Measurements from ENCODE around the gene TRPM5.

The TRPM5 gene

DNA sequence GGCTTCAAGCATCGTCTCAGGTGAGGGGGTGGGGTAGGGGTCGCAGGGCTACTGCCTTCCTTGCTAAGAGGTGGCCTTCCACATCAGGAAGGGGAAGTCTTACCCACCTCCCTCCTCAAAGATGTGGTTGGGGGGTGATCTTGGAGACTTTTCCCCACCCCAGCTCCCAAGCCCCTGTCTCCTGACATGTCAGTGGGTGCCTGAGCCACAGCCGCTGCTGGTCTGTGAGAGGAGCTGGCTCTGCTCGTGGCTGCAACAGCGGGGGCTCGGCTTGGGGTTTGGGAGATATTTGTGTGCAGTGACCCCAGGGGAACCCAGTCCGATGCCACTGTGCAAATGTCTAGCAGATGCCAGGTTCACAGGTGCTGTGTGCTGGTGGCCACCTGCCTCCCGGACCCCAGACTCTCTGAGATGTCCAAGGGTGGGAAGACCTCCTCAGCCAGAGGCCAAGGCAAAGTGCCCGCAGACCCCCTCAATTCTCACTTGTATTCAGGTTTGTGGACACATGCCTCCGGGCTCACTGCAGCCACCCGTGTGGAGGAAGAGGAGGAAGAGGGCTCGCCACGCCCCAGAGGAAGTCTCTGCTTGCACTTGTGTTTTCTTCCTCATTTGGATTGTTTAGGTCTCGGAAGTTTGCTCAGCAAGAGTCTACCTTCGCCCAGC lies 2.4 kb upstream of the TRPM5 start:
- DNase-seq (ENCODE audit: insufficient read length, low spot score) (no peak), FAIRE-seq (no peak)
- TF ChIP-seq, protein P1, sequence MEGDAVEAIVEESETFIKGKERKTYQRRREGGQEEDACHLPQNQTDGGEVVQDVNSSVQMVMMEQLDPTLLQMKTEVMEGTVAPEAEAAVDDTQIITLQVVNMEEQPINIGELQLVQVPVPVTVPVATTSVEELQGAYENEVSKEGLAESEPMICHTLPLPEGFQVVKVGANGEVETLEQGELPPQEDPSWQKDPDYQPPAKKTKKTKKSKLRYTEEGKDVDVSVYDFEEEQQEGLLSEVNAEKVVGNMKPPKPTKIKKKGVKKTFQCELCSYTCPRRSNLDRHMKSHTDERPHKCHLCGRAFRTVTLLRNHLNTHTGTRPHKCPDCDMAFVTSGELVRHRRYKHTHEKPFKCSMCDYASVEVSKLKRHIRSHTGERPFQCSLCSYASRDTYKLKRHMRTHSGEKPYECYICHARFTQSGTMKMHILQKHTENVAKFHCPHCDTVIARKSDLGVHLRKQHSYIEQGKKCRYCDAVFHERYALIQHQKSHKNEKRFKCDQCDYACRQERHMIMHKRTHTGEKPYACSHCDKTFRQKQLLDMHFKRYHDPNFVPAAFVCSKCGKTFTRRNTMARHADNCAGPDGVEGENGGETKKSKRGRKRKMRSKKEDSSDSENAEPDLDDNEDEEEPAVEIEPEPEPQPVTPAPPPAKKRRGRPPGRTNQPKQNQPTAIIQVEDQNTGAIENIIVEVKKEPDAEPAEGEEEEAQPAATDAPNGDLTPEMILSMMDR (IDR thresholded peaks at IDR 0.05; ENCODE audit: insufficient read depth, missing control alignments): no peak

DNA sequence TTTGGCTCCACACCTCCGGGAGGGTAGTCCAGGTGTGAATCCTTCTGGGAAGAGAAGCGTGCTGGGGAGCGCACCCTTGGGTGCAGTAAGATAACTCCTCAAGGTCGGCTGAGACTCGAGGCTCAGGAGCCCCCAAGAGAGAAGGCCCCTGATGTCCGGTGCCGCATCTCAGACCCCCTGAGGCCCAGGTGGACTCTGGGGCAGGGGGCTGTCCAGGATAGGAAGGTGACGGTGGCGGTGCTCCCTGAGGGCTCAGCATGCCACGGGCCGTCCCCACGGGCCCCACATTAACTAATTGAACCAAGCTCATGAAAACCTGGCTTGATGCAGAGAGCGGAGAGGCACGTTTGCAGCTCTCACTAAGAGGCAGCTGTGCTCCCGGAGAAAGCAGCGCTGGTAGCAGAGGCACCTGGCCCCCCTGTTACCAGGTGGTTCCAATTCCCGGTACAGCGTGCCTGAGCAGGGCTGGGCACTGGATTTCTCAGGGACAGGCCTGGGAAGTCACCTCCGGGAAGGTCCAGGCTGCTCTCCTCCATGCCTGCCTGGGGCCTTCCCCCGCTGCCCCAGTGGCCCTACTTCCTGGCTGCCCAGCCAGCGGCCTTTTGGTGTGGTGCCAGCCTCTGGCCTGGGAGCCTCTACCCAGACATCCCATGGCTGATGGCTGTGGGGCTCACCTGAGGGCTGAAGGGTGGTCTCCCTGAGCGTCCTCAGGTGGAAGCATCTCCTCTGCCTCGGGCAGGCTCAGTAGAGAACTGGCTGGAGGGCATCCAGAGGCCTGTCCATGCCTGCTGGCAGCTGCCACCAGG lies 1.6 kb upstream of the TRPM5 start:
- TF ChIP-seq, protein P1 (IDR thresholded peaks at IDR 0.05; ENCODE audit: insufficient read depth, missing control alignments): no peak
- DNase-seq (ENCODE audit: insufficient read length, low spot score): no peak
- FAIRE-seq: no peak

DNA sequence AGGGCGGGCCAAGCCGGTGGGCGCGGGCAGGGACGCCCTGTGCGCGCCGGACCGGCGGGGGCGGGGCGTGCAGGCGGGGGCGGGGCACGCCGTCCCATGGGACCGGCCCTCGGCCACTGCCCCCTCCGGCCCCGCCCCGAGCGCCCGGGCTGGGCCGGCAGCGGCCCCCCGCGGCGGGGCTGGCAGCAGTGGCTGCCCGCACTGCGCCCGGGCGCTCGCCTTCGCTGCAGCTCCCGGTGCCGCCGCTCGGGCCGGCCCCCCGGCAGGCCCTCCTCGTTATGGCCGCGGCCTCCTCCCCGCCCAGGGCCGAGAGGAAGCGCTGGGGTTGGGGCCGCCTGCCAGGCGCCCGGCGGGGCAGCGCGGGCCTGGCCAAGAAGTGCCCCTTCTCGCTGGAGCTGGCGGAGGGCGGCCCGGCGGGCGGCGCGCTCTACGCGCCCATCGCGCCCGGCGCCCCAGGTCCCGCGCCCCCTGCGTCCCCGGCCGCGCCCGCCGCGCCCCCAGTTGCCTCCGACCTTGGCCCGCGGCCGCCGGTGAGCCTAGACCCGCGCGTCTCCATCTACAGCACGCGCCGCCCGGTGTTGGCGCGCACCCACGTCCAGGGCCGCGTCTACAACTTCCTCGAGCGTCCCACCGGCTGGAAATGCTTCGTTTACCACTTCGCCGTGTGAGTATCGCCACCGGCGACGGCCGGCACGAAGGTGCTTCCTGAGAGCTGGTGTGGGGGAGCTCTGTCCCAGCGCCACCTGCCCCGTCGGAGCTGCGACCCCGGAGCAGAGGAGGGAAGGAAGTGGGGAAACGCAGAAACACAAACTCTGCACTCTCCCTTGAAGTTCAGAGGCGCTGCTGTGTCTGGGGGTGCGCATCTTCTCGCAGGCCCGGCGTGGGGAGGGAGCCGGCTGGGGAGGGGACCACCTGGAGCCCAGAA lies 769 bp upstream of the TRPM5 start, which contains the start of gene KCNQ1:
Gene KCNQ1, plus strand, starts transcription at position 188 of the 925 bp plus-strand sequence. Its CDS starts 91 bp downstream, at position 279.
- TF ChIP-seq, protein P1 (IDR thresholded peaks at IDR 0.05; ENCODE audit: insufficient read depth, missing control alignments): no peak
- FAIRE-seq (no peak), DNase-seq (ENCODE audit: insufficient read length, low spot score) (no peak)

DNA sequence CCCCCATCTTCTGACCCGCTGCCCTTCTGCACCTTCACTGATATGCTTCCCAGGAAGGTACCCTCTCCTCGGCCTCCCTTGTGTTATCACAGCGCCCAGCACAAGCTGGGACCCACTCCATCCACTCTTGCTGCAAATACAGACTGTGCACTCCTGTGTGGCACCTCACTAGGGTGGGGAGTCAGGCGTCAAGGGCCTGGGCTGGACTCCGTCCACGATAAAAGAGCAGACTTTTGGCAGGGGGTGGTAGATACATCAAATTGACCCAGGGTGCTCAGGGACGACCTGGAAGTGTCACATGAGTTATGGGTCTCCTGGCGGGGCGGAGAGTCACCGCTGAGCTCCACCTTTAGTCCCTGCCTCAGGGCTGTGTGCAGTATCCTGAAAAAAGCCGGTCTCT lies 908 bp downstream of the TRPM5 start:
- FAIRE-seq (no peak), DNase-seq (ENCODE audit: insufficient read length, low spot score) (no peak)
- TF ChIP-seq, protein P1 (IDR thresholded peaks at IDR 0.05; ENCODE audit: insufficient read depth, missing control alignments): no peak

DNA sequence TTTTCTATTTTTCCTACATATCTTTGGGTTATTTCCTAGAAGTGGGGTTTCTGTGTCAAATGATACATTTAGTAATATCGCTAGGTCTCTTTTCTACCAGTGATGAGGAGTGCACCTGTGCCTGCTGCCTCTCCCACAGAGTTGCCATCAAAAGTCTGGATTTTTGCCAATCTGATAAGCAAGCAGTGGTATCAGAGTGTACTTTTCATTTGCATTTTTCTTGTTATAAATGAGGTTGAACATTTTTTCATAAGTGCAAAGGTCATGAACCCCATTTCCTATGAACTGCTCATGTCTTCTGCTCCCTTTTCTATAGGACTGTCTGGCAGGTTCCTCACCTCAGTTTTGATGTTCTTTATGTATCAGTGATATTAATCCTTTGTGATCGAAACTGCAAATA lies 1.7 kb downstream of the TRPM5 start:
- no peak for DNase-seq (ENCODE audit: insufficient read length, low spot score)
- no peak for FAIRE-seq
- TF ChIP-seq, protein P1 (IDR thresholded peaks at IDR 0.05; ENCODE audit: insufficient read depth, missing control alignments): no peak

DNA sequence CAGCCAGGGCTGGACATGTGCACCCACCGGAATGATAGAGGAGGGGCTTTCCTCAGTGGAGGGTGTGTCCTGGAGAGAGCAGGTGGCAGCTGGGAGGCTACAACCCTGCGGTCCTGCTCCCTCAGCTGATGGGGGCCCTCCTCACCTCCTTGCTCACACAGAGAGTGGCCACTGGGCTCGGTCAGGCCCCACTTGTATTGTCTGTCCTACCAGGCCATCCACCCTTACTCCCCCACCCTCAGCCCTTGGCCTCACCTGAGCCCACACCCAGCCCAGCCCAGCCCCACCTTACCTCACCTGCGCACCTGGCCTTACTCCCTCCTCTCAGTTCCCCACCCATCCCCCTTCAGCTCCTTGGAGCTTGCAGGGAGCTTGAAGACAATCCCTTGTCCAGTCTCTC lies 3.1 kb downstream of the TRPM5 start:
- FAIRE-seq (no peak), DNase-seq (ENCODE audit: insufficient read length, low spot score) (no peak)
- TF ChIP-seq, protein P1 (IDR thresholded peaks at IDR 0.05; ENCODE audit: insufficient read depth, missing control alignments): no peak
